IPS-18c (cell line): ENCODE results near the gene ATP10B.

Source experiments
- H3K4me3 ChIP-seq: 2 replicates; pipeline ENCODE4 v1.7.0; 2013; ENCODE audit warnings: low read depth, mild to moderate bottlenecking, low read length, moderate library complexity; ENCODE audit not compliant: insufficient read depth
- H3K9me3 ChIP-seq: one replicate; pipeline ENCODE4 v1.6.1; 2013; ENCODE audit warnings: mild to moderate bottlenecking, low read length, moderate library complexity; ENCODE audit not compliant: control insufficient read depth, insufficient read depth

ATP10B gene

DNA sequence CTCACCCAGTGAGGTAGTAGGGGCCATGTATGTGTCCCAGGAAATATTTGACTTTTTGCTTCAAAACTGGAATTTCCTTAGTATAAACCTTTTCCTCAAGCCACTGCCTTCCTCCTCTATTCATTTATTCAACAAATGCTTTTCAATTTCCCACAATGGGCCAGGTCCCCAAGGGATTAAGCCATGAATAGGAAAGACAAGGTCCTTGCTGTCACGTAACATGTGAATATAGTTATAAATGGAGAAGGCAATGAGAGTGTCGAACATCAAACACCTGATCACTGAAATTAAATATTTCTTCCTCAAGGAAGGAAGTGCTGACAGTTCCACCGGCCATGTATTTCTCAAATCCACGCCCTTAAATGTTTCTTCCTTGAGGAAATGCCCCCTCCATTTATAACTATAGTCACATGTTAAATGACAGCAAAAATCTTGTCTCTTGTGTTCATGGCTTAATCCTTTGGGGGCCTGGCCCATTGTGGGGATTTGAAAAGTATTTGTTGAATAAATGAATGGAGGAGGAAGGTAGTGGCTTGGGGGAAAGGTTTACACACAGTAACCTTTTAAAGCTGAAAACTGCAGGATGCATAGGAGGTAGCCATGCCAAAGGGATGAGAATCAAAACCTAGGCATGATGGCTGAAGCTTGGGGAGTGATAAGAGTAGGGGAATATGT is 284.8 kb downstream of the ATP10B start:
- H3K9me3 ChIP-seq: no peaks in the 10 kb centered on the region
- no peak overlapping the region for H3K4me3 ChIP-seq

- H3K4me3 ChIP-seq: no peak overlapping the region
- H3K9me3 ChIP-seq: no peaks in the 10 kb centered on the region
Observed at GRCh38 chr5:160565376-160565775, 286.6 kb downstream of the ATP10B start.

- Histone ChIP-seq H3K4me3 (no peak overlapping the region), H3K9me3 (no peaks in the 10 kb centered on the region)
Observed at GRCh38 chr5:160556846-160557245, 295.2 kb downstream of the ATP10B start.

- no peaks in the 10 kb centered on the region for H3K9me3 ChIP-seq
- H3K4me3 ChIP-seq: no peak overlapping the region
Observed at GRCh38 chr5:160555971-160556631, 295.9 kb downstream of the ATP10B start.

GRCh38 chr5:160555581-160555970 is 296.4 kb downstream of the ATP10B start:
- Histone ChIP-seq H3K4me3 (no peak overlapping the region), H3K9me3 (no peaks in the 10 kb centered on the region)

- Histone ChIP-seq H3K9me3 (no peaks in the 10 kb centered on the region), H3K4me3 (no peak overlapping the region)
Observed at GRCh38 chr5:160550075-160550474, 301.9 kb downstream of the ATP10B start.

DNA sequence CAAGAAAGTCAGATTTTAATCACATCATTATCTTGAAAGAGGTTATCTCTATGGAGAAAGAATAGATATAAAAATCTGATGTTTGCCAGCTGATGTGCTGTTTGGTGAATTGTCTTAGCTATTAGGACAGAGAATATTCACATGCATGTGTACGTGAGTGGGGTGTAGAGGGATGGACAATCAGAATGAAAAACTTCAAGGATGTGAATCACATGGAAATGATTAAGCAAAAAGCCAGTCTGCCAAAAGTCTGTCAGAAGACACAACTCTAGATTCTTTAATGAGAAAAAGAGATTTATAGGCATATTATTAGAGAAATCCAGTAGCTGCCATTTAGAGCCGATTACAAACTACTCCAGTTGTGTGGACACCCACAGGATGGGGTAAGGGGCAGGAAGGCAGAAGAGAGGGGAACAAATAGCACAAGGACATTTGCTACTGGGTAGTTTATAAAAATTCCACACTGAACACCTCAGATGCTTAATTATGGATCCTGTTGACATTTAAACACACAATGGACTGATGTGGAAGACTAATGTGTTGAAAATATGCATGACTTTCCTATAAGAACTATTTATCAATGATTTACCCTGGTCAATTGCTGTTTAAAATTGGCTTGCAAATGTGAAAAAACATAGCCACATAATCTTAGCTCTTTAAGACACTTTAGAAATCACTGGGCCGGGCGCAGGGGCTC is 302.9 kb downstream of the ATP10B start:
- H3K4me3 ChIP-seq: no peak overlapping the region
- no peaks in the 10 kb centered on the region for H3K9me3 ChIP-seq

DNA sequence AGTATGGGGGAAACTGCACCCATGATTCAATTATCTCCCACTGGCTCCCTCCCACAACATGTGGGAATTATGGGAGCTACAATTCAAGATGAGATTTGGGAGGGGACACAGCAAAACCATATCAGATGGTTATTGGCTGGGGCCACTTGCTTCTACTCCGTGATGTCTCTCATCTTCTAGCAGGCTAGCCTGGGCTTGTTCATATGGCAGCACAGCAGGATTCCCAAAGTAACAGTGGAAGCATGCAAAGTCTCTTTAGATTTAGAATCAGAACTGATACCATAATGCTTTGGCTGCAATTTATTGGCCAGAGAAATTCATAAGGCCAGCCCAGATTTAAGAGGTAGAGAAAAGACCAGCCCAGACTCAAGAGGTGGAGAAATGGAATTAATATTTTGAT is 304.1 kb downstream of the ATP10B start:
- Histone ChIP-seq H3K9me3 (no peaks in the 10 kb centered on the region), H3K4me3 (no peak overlapping the region)

DNA sequence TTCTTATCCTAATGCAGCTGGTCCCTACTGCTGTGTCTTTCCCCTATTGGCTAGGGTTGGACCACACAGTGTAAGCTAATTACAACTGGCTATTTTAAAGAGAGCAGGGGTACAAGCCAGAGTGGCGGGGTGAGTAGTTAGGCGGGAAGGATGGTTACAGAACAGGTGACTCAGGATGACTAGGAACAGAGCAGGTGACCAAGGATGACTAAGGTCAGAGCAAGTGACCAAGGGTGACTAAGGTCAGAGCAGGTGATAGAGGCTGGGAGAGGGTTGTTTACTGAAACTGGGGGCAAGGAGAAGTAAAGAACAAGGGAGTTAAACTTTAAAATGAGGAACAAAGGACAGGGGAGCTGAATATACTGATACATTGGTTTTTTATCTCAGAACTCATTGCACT is 304.9 kb downstream of the ATP10B start:
- H3K9me3 ChIP-seq: no peaks in the 10 kb centered on the region

GRCh38 chr5:160545832-160546231 is 306.2 kb downstream of the ATP10B start:
- no peak overlapping the region for H3K4me3 ChIP-seq
- no peaks in the 10 kb centered on the region for H3K9me3 ChIP-seq

More for the DNA sequence above, 304.9 kb downstream of the ATP10B start:
- no peak overlapping the region for H3K4me3 ChIP-seq

GRCh38 chr5:160543395-160543794 is 308.6 kb downstream of the ATP10B start:
- Histone ChIP-seq H3K4me3 (no peak overlapping the region), H3K9me3 (no peaks in the 10 kb centered on the region)

DNA sequence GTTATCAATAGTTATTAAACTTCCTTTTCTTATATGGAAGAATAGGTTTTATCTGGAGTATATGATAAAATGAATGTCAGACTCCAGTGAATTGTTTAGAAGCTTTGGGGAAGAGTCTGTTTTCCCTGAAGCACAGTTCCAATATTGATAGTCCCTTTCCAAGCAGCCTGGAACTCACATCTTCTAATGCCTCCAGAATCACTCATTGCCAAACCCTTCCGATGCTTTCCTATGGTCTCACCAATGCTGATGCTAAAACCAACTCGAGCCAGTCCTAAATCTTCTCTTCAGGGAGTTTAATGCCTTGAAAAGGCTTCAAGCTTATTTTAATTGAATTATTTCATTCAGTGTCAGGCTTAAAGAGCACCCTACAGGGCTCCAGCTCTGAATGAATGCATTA is 309.2 kb downstream of the ATP10B start:
- no peaks in the 10 kb centered on the region for H3K9me3 ChIP-seq
- H3K4me3 ChIP-seq: no peak overlapping the region

DNA sequence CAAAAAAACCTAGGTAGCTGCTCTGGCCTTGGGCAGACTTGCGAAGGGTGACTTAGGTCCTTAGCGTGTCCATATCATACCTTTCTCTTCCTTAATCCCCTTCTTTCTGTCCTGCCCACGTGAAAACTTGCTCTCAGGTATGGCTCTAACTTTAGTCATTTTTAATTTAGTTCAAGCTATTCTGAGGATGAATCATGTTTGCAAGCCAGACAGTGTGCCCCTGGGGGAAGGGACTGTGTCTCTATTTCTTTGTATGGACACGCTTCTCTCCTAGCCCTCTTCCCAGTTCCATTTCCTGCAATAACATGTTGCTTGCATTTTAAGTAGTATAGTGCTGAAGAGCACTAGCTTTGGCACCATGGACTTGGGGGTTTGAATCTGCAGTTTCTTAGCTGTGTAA is 309.7 kb downstream of the ATP10B start:
- H3K9me3 ChIP-seq: no peaks in the 10 kb centered on the region
- H3K4me3 ChIP-seq: no peak overlapping the region

- H3K4me3 ChIP-seq: no peak overlapping the region
Observed at GRCh38 chr5:160539431-160539830, 312.6 kb downstream of the ATP10B start.

GRCh38 chr5:160537940-160538339 is 314.1 kb downstream of the ATP10B start:
- no peaks in the 10 kb centered on the region for H3K9me3 ChIP-seq

More at GRCh38 chr5:160539431-160539830, 312.6 kb downstream of the ATP10B start:
- no peaks in the 10 kb centered on the region for H3K9me3 ChIP-seq

DNA sequence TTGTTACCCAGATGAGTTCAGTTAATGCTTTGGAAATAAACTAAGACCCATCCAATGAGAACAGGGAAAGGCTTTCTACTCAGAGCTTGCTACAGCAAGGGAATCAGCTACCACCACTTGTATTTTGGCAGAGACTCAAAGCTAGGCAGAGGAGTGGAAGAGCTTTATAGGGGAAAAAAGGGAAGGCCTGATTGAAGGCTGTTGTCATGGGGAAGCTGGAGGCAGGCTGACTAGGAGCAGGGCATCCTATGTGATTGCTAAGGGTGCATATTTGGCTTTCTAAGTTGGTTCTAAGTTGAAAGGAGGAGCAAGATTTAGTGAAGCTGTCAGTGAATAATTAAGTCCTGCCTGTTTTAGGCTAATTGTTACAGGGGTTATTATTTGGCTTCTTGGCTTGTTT is 314.9 kb downstream of the ATP10B start:
- Histone ChIP-seq H3K4me3 (no peak overlapping the region), H3K9me3 (no peaks in the 10 kb centered on the region)

More at GRCh38 chr5:160537940-160538339, 314.1 kb downstream of the ATP10B start:
- H3K4me3 ChIP-seq: no peak overlapping the region

- Histone ChIP-seq H3K4me3 (no peak overlapping the region), H3K9me3 (no peaks in the 10 kb centered on the region)
Observed at GRCh38 chr5:160534914-160535313, 317.1 kb downstream of the ATP10B start.

GRCh38 chr5:160534125-160534524 is 317.9 kb downstream of the ATP10B start:
- no peak overlapping the region for H3K4me3 ChIP-seq
- no peaks in the 10 kb centered on the region for H3K9me3 ChIP-seq
